CD8-positive, alpha-beta memory T cell (primary cell): Measurements from ENCODE around the gene AUTS2. TPM values are rescaled to one million over a fixed set of nuclear protein-coding genes. Genes with fewer than 3 reads are reported as not detected.

Experiments
- CTCF ChIA-PET: fragments of 350-600 bp; sonication (Branson Sonifier 250); formaldehyde crosslinking; loops from one replicate; lab custom pipeline; 2021; ENCODE audit warnings: antibody characterized with exemption; lab: Charles Lee
- POLR2A ChIA-PET: fragments of 350-600 bp; sonication (Branson Sonifier 250); formaldehyde crosslinking; loops from one replicate; lab custom pipeline; 2021; ENCODE audit warnings: antibody characterized with exemption; lab: Charles Lee
- DNase-seq, 5 donors: peaks; one replicate each; pipeline versions ENCODE4 v3.0.0 to v3.0.0-alpha.2; 2020 to 2022; ENCODE audit warnings: mixed read lengths in 1 of 5
- H3K27ac ChIP-seq: one replicate; pipeline ENCODE4 v1.7.0; 2013; ENCODE audit warnings: low read depth, mild to moderate bottlenecking, low read length, moderate library complexity
- H3K27me3 ChIP-seq: 2 replicates; pipeline ENCODE4 v1.7.0; 2013; ENCODE audit warnings: low read length, mild to moderate bottlenecking; ENCODE audit not compliant: insufficient read depth, poor library complexity, severe bottlenecking
- H3K36me3 ChIP-seq: 2 replicates; pipeline ENCODE4 v1.7.0; 2013; ENCODE audit warnings: mild to moderate bottlenecking, low read length, moderate library complexity; ENCODE audit not compliant: insufficient read depth
- H3K4me1 ChIP-seq: 2 replicates; pipeline ENCODE4 v1.7.0; 2013; ENCODE audit warnings: mild to moderate bottlenecking, low read length, moderate library complexity; ENCODE audit not compliant: insufficient read depth
- H3K4me3 ChIP-seq: 2 replicates; pipeline ENCODE4 v1.7.0; 2013; ENCODE audit warnings: mild to moderate bottlenecking, low read length
- H3K9me3 ChIP-seq: 2 replicates; pipeline ENCODE4 v1.7.0; 2013; ENCODE audit warnings: mild to moderate bottlenecking, low read length
- H3K27ac Mint-ChIP-seq, 8 donors: one replicate each; pipeline ENCODE4 v1.8.0; 2020 to 2021; ENCODE audit warnings: mixed read lengths in 8 of 8, mild to moderate bottlenecking in 6 of 8, inconsistent platforms in 3 of 8, moderate library complexity in 3 of 8
- H3K27me3 Mint-ChIP-seq, 2 donors: one replicate each; pipeline ENCODE4 v1.8.0; 2020 to 2021; ENCODE audit warnings: mixed read lengths in 2 of 2, mild to moderate bottlenecking in 1 of 2, moderate library complexity in 1 of 2
- H3K36me3 Mint-ChIP-seq, 3 donors: one replicate each; pipeline ENCODE4 v1.8.0; 2020 to 2021; ENCODE audit warnings: mixed read lengths in 3 of 3, inconsistent platforms in 1 of 3, mild to moderate bottlenecking in 1 of 3
- H3K4me1 Mint-ChIP-seq, 3 donors: one replicate each; pipeline ENCODE4 v1.8.0; 2020 to 2021; ENCODE audit warnings: mixed read lengths in 3 of 3, inconsistent platforms in 1 of 3, mild to moderate bottlenecking in 1 of 3
- H3K4me3 Mint-ChIP-seq, 7 donors: one replicate each; pipeline ENCODE4 v1.8.0; 2020 to 2021; ENCODE audit warnings: mixed read lengths in 7 of 7, mild to moderate bottlenecking in 6 of 7, moderate library complexity in 4 of 7, inconsistent platforms in 2 of 7
- H3K9me3 Mint-ChIP-seq, 5 donors: one replicate each; pipeline ENCODE4 v1.8.0; 2020 to 2022; ENCODE audit warnings: mixed read lengths in 5 of 5, mild to moderate bottlenecking in 3 of 5, moderate library complexity in 2 of 5, inconsistent platforms in 1 of 5
- polyA plus RNA-seq: library from polyadenylated mRNA; unstranded; fragments of 300-500 nt; fragmentation: Illumina TruSeq; gene quantifications from one replicate; pipeline ENCODE4 v1.2.3, GENCODE V29; 2021
- total RNA-seq, 2 experiments: library from RNA; stranded (reverse); gene quantifications; one replicate each; pipeline ENCODE4 v1.2.3, GENCODE V29; 2021

AUTS2 gene
- total and polyA plus RNA-seq, 3 experiments from 2014 or later, result 4.4 to 9.9 (median 5.3) TPM

DNA sequence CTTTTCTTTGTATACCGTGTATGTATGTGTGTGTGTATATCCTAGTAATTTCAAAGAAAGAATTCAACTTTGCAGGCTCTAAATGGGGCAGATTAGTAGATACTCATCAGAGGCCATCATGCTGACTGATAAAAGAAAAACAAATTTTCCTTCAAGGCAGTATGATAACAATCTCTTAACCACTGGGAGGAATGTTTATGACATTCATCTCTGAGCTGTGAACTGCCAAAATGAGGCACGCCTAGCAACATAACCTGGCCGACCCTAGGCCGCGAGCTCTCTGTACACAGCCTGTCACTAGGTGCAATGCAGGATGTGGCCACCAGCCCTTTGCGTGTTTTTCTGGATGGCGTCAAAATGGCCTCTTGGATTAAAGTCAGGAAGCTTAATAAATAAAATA, 1190.0 kb downstream of the AUTS2 start:
- Histone ChIP-seq H3K36me3 (no peaks in the 10 kb centered on the region), H3K4me3 (no peak overlapping the region), H3K27me3 (no peaks in the 10 kb centered on the region), H3K4me1 (no peaks in the 10 kb centered on the region), H3K9me3 (no peaks in the 10 kb centered on the region), H3K27ac (no peak overlapping the region)
- Mint-ChIP-seq H3K4me3 (peak overlapping the region in 5 of 7 donors; percentile 1 to 69 (median 39)), H3K9me3 (no peaks in the 10 kb centered on the region), H3K4me1 (peaks cover 4 to 35% (median 22%) of the 10 kb centered on the region in 3 donors), H3K27ac (peak overlapping the region in 7 of 8 donors; percentile 2 to 96 (median 90)), H3K36me3 (peaks cover 16 to 91% (median 20%) of the 10 kb centered on the region in 3 donors), H3K27me3 (no peaks in the 10 kb centered on the region)
- ChIA-PET POLR2A (no interaction called here), CTCF (no interaction called here)
- DNase-seq, result peak in 2 of 5 donors; percentile 21 to 53

DNA sequence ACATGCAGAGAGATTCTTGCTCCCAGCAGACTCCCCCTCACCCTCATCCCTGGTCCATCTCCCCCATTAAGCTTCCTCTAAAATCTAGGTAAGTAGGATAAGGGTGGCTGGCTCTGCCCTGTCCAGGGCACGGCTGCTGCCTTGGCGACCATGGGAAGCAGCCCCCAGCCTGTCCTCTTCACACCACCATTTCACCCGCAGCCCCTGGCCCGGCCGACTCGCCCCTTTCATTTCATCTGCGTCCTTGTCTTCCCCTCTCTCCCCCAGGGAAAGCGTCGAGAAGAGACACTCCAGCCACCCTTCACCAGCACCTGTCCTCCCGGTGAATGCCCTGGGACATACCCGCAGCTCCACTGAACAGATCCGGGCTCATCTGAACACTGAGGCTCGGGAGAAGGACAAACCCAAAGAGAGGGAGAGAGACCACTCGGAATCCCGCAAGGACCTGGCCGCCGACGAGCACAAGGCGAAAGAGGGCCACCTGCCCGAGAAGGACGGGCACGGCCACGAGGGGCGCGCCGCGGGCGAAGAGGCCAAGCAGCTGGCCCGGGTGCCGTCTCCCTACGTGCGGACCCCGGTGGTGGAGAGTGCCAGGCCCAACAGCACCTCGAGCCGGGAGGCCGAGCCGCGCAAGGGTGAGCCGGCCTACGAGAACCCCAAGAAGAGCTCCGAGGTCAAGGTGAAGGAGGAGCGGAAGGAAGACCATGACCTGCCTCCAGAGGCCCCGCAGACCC, 1191.4 kb downstream of the AUTS2 start:
- Histone ChIP-seq H3K27ac (no peak overlapping the region), H3K36me3 (no peaks in the 10 kb centered on the region), H3K27me3 (no peaks in the 10 kb centered on the region), H3K4me3 (no peak overlapping the region), H3K9me3 (no peaks in the 10 kb centered on the region), H3K4me1 (no peaks in the 10 kb centered on the region)
- H3K4me3 Mint-ChIP-seq, result no peak overlapping the region
- no peak for DNase-seq
- H3K9me3 Mint-ChIP-seq, result no peaks in the 10 kb centered on the region
- peak overlapping the region in 3 of 8 donors; percentile 90 to 95 (median 92) for H3K27ac Mint-ChIP-seq
- ChIA-PET POLR2A (no interaction called here), CTCF (no interaction called here)
- no peaks in the 10 kb centered on the region for H3K27me3 Mint-ChIP-seq
- peaks cover 16 to 78% (median 22%) of the 10 kb centered on the region in 3 donors for H3K36me3 Mint-ChIP-seq
- peaks cover 4 to 35% (median 22%) of the 10 kb centered on the region in 3 donors for H3K4me1 Mint-ChIP-seq

DNA sequence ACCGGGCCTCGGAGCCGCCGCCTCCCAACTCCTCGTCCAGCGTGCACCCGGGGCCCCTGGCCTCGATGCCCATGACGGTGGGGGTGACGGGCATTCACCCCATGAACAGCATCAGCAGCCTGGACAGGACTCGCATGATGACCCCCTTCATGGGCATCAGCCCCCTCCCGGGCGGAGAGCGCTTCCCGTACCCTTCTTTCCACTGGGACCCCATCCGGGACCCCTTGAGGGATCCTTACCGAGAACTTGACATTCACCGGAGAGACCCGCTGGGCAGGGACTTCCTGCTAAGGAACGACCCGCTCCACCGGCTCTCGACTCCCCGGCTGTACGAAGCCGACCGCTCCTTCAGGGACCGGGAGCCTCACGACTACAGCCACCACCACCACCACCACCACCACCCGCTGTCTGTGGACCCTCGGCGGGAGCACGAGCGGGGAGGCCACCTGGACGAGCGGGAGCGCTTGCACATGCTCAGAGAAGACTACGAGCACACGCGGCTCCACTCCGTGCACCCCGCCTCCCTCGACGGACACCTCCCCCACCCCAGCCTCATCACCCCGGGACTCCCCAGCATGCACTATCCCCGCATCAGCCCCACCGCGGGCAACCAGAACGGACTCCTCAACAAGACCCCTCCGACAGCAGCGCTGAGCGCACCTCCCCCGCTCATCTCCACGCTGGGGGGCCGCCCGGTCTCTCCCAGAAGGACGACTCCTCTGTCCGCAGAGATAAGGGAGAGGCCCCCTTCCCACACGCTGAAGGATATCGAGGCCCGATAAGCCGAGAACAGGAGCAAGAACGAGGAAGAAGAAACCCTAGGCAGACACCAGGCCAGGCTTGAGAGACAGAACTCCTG, 1192.2 kb downstream of the AUTS2 start:
- Mint-ChIP-seq H3K27me3 (no peaks in the 10 kb centered on the region), H3K36me3 (peaks cover 12 to 70% (median 22%) of the 10 kb centered on the region in 3 donors), H3K27ac (peak overlapping the region in 3 of 8 donors; percentile 11 to 50 (median 39)), H3K4me3 (no peak overlapping the region), H3K9me3 (no peaks in the 10 kb centered on the region), H3K4me1 (peaks cover 4 to 35% (median 22%) of the 10 kb centered on the region in 3 donors)
- Histone ChIP-seq H3K9me3 (no peaks in the 10 kb centered on the region), H3K4me3 (no peak overlapping the region), H3K36me3 (no peaks in the 10 kb centered on the region), H3K27ac (no peak overlapping the region), H3K27me3 (no peaks in the 10 kb centered on the region), H3K4me1 (no peaks in the 10 kb centered on the region)
- DNase-seq, result no peak
- CTCF ChIA-PET, result no interaction called here
- POLR2A ChIA-PET, result no interaction called here

DNA sequence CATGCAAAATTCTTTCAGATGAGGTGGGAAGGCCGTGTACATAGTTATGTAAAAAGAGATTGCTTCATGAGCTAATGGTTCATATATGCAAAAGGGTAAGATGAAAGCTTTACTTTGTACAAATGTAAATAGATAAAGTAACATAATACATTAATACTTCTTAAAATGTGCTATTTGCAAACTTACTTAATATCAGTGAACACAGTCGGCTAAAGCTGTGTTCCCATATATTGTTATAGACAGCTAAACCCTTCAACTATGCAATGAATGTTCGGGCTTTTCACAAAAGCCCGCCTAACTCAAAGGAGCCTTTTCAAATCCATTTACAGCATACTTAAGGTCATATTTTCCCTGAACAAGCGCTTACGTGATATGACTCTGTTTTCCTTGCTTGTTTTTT, 1193.1 kb downstream of the AUTS2 start:
- Histone ChIP-seq H3K9me3 (no peaks in the 10 kb centered on the region), H3K27me3 (no peaks in the 10 kb centered on the region), H3K36me3 (no peaks in the 10 kb centered on the region), H3K4me1 (no peaks in the 10 kb centered on the region), H3K4me3 (no peak overlapping the region), H3K27ac (no peak overlapping the region)
- H3K27me3 Mint-ChIP-seq, result no peaks in the 10 kb centered on the region
- DNase-seq, result no peak
- peaks cover 4 to 30% (median 18%) of the 10 kb centered on the region in 3 donors for H3K4me1 Mint-ChIP-seq
- no peaks in the 10 kb centered on the region for H3K9me3 Mint-ChIP-seq
- H3K4me3 Mint-ChIP-seq, result no peak overlapping the region
- H3K36me3 Mint-ChIP-seq, result peaks cover 9 to 61% (median 17%) of the 10 kb centered on the region in 3 donors
- ChIA-PET POLR2A (no interaction called here), CTCF (no interaction called here)
- H3K27ac Mint-ChIP-seq, result peak overlapping the region in 2 of 8 donors; percentile 40 to 50

DNA sequence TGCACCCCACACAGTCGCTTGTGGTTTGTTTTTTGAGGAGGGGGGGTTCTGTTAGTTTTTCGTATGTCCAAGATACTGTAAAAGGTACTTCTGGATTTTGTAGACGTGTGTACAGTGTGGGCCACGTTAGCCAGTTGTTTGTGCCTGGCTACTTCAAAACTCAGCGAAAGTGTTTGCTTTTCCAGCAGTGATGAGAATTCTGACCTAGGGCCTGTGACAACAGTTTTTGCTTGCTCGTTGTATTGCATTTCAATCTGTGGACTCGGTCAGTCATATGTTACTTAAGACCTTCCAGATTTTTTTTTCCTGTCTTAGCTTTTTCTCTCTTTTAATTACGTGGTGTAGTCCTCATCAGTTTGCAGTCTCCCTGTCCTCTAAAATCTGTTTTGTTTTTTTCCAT, 1194.8 kb downstream of the AUTS2 start:
- Histone ChIP-seq H3K27me3 (no peaks in the 10 kb centered on the region), H3K36me3 (no peaks in the 10 kb centered on the region), H3K4me3 (no peak overlapping the region), H3K27ac (no peak overlapping the region), H3K9me3 (no peaks in the 10 kb centered on the region), H3K4me1 (no peaks in the 10 kb centered on the region)
- peaks cover 3 to 44% (median 13%) of the 10 kb centered on the region in 3 donors for H3K36me3 Mint-ChIP-seq
- POLR2A ChIA-PET, result no interaction called here
- H3K4me1 Mint-ChIP-seq, result peaks cover 8 to 24% (median 8%) of the 10 kb centered on the region in 3 donors
- no peaks in the 10 kb centered on the region for H3K27me3 Mint-ChIP-seq
- no peak for DNase-seq
- H3K27ac Mint-ChIP-seq, result peak overlapping the region in 2 of 8 donors; percentile 11 to 47
- no peak overlapping the region for H3K4me3 Mint-ChIP-seq
- CTCF ChIA-PET, result no interaction called here
- peaks cover 0 to 2% (median 0%) of the 10 kb centered on the region in 5 donors for H3K9me3 Mint-ChIP-seq

DNA sequence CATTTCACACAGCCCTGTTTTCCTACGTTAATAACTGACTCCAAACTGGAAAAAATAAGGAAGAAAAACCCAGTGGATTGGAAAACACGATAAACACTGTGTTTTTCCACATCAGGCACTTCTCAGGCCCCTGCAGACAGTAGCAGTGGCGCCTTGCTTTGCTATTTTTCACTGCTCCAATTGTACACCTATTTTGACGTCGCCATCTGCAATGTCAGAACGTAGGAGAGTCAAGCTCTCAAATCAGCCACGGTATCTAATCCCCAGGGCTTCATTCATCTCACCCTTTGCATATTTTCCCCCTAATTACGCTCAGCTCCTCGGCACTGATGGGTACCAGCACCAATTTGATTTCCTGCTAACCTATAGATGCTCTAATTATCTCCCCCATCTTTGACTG, 1195.5 kb downstream of the AUTS2 start:
- Histone ChIP-seq H3K4me3 (no peak overlapping the region), H3K27me3 (no peaks in the 10 kb centered on the region), H3K36me3 (no peaks in the 10 kb centered on the region), H3K9me3 (no peaks in the 10 kb centered on the region), H3K27ac (no peak overlapping the region), H3K4me1 (no peaks in the 10 kb centered on the region)
- ChIA-PET CTCF (no interaction called here), POLR2A (no interaction called here)
- Mint-ChIP-seq H3K9me3 (peaks cover 0 to 2% (median 0%) of the 10 kb centered on the region in 5 donors), H3K4me1 (peaks cover 5 to 20% (median 9%) of the 10 kb centered on the region in 3 donors), H3K36me3 (peaks cover 3 to 40% (median 10%) of the 10 kb centered on the region in 3 donors), H3K27me3 (no peaks in the 10 kb centered on the region), H3K27ac (no peak overlapping the region), H3K4me3 (no peak overlapping the region)
- DNase-seq, result no peak

DNA sequence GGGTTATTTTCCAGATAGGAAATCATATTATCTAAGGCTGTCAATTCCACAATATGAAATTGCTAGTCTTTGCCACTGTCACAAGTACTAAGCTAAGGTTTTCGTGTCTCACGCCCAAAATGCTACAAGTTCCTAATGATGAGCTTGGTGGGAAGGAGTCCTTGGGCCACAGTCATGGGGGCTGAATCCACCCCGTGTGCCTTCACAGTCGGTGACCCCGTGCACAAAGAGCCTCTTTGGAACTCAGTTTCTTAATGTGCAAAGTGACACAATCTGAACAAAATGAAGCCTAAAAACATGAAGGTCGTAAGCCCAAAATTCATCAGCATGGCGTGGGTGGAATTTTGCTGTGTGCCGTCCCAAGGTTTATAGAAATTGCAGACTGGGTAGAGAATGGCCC, 1196.7 kb downstream of the AUTS2 start:
- Histone ChIP-seq H3K4me3 (no peak overlapping the region), H3K36me3 (no peaks in the 10 kb centered on the region), H3K27me3 (no peaks in the 10 kb centered on the region), H3K9me3 (peaks cover 2% of the 10 kb centered on the region), H3K4me1 (no peaks in the 10 kb centered on the region), H3K27ac (no peak overlapping the region)
- Mint-ChIP-seq H3K4me1 (peaks cover 5 to 14% (median 9%) of the 10 kb centered on the region in 3 donors), H3K4me3 (no peak overlapping the region), H3K27ac (peak overlapping the region in 1 of 8 donors; percentile 47), H3K9me3 (peaks cover 2 to 9% (median 7%) of the 10 kb centered on the region in 5 donors), H3K27me3 (no peaks in the 10 kb centered on the region), H3K36me3 (peaks cover 1 to 30% (median 7%) of the 10 kb centered on the region in 3 donors)
- CTCF ChIA-PET, result no interaction called here
- DNase-seq, result no peak
- POLR2A ChIA-PET, result no interaction called here

DNA sequence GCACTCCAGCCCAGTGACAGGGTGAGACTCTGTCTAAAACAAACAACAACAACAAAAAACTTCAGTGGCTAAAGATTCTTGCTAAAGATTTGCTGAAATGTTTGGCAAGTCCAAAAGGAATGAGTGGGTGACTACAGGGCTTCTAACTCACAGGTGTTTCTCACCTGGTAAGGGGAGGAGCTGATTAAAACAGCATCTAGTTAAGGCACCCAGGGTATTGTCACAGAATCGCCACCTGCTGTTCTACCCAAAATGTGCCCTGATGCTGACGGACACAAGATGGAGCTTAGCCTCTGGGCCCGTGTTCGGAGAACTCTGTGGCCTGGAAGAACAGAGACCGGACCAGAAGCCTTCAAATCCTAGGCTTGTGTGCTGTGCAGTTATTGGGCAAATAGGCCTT, 1197.7 kb downstream of the AUTS2 start:
- H3K4me1 Mint-ChIP-seq, result peaks cover 5 to 14% (median 9%) of the 10 kb centered on the region in 3 donors
- POLR2A ChIA-PET, result no interaction called here
- DNase-seq, result no peak
- CTCF ChIA-PET, result no interaction called here
- H3K27ac ChIP-seq, result no peak overlapping the region
- no peaks in the 10 kb centered on the region for H3K36me3 ChIP-seq
- H3K27ac Mint-ChIP-seq, result peak overlapping the region in 2 of 8 donors; percentile 23 to 60
- H3K27me3 Mint-ChIP-seq, result no peaks in the 10 kb centered on the region
- no peaks in the 10 kb centered on the region for H3K4me1 ChIP-seq
- H3K9me3 Mint-ChIP-seq, result peaks cover 9 to 19% (median 17%) of the 10 kb centered on the region in 5 donors
- H3K4me3 Mint-ChIP-seq, result no peak overlapping the region
- peaks cover 2 to 21% (median 16%) of the 10 kb centered on the region in 3 donors for H3K36me3 Mint-ChIP-seq
- peaks cover 7% of the 10 kb centered on the region for H3K9me3 ChIP-seq
- no peak overlapping the region for H3K4me3 ChIP-seq
- no peaks in the 10 kb centered on the region for H3K27me3 ChIP-seq
